ENCODE results near the gene LYRM4.
"Not testable (repeated sequence)": the region's sequence is repeated elsewhere in the genome, so short reads cannot be mapped to it uniquely, and the experiment has no call there.

The LYRM4 gene

GRCh38 chr6:5139828-5140771 lies 120.7 kb downstream of the LYRM4 start:
- DNase-seq: no peak

GRCh38 chr6:5138995-5139827 lies 121.5 kb downstream of the LYRM4 start:
- no peak for DNase-seq

- no peak for DNase-seq
These were observed 123.9 kb downstream of the LYRM4 start for GRCh38 chr6:5136851-5137250.

GRCh38 chr6:5135788-5136376 lies 124.9 kb downstream of the LYRM4 start:
- DNase-seq: peak; percentile 31 to 44

GRCh38 chr6:5133943-5134342 lies 126.8 kb downstream of the LYRM4 start:
- no peak for DNase-seq

GRCh38 chr6:5132731-5133130 lies 128.0 kb downstream of the LYRM4 start:
- peak in 1 of 2 donors; percentile 18 for DNase-seq

- no peak for DNase-seq
These were observed 130.4 kb downstream of the LYRM4 start for GRCh38 chr6:5130135-5130866.

- no peak for DNase-seq
These were observed 132.4 kb downstream of the LYRM4 start for GRCh38 chr6:5128351-5128750.

GRCh38 chr6:5127106-5127687 lies 133.6 kb downstream of the LYRM4 start:
- no peak for DNase-seq

GRCh38 chr6:5126214-5126613 lies 134.5 kb downstream of the LYRM4 start:
- no peak for DNase-seq

- no peak for DNase-seq
These were observed 135.4 kb downstream of the LYRM4 start for GRCh38 chr6:5125152-5126006.

- no peak for DNase-seq
These were observed 136.2 kb downstream of the LYRM4 start for GRCh38 chr6:5124526-5124925.

GRCh38 chr6:5123296-5124143 lies 137.2 kb downstream of the LYRM4 start:
- no peak for DNase-seq

- no peak for DNase-seq
These were observed 138.1 kb downstream of the LYRM4 start for GRCh38 chr6:5122504-5123112.

- DNase-seq: no peak
These were observed 138.8 kb downstream of the LYRM4 start for GRCh38 chr6:5121956-5122355.

- DNase-seq: no peak
These were observed 139.3 kb downstream of the LYRM4 start for GRCh38 chr6:5121479-5121878.

- DNase-seq: not testable (repeated sequence)
These were observed 140.2 kb downstream of the LYRM4 start for GRCh38 chr6:5120543-5120942.

- DNase-seq: no peak
These were observed 140.7 kb downstream of the LYRM4 start for GRCh38 chr6:5120011-5120410.

GRCh38 chr6:5119090-5119951 lies 141.4 kb downstream of the LYRM4 start:
- DNase-seq: no peak
